Germinal center (tissue), 1 donor: Measurements from ENCODE around the gene PCGF2.

Experiments used
- DNase-seq: peaks from one replicate; pipeline ENCODE4 v3.0.0; 2012; ENCODE audit warnings: mixed read lengths, low spot score

PCGF2 gene

DNA sequence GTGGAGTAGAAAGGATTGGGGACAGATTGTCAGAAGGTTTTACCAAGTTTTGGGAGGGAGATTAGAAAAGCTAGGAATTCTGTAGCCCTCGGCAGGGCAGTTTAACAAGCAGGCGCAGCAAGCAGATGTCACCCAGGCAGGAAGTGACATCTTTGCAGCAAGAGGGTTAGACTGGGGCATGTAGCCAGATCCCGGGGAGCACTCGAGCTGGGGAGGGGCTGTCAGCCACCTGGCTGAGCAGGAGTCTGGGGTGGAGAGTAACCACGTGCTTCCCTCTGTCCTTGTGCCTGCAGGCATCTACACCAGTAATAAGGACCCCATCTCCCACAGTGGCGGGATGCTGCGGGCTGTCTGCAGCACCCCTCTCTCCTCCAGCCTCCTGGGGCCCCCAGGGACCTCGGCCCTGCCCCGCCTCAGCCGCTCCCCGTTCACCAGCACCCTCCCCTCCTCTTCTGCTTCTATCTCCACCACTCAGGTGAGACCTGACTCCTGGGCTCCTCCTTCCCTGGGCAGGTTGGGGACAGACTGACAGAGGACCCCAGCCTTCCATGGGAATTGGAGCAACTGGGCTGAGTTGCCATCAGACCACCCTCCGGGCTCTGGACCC lies 30.9 kb downstream of the PCGF2 start:
- no peak for DNase-seq

DNA sequence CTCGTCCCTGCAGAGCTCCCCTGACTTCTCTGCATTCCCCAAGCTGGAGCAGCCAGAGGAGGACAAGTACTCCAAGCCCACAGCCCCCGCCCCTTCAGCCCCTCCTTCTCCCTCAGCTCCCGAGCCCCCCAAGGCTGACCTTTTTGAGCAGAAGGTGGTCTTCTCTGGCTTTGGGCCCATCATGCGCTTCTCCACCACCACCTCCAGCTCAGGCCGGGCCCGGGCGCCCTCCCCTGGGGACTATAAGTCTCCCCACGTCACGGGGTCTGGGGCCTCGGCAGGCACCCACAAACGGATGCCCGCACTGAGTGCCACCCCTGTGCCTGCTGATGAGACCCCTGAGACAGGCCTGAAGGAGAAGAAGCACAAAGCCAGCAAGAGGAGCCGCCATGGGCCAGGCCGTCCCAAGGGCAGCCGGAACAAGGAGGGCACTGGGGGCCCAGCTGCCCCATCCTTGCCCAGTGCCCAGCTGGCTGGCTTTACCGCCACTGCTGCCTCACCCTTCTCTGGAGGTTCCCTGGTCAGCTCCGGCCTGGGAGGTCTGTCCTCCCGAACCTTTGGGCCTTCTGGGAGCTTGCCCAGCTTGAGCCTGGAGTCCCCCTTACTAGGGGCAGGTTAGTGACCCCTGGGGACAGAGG lies 31.6 kb downstream of the PCGF2 start:
- no peak for DNase-seq

DNA sequence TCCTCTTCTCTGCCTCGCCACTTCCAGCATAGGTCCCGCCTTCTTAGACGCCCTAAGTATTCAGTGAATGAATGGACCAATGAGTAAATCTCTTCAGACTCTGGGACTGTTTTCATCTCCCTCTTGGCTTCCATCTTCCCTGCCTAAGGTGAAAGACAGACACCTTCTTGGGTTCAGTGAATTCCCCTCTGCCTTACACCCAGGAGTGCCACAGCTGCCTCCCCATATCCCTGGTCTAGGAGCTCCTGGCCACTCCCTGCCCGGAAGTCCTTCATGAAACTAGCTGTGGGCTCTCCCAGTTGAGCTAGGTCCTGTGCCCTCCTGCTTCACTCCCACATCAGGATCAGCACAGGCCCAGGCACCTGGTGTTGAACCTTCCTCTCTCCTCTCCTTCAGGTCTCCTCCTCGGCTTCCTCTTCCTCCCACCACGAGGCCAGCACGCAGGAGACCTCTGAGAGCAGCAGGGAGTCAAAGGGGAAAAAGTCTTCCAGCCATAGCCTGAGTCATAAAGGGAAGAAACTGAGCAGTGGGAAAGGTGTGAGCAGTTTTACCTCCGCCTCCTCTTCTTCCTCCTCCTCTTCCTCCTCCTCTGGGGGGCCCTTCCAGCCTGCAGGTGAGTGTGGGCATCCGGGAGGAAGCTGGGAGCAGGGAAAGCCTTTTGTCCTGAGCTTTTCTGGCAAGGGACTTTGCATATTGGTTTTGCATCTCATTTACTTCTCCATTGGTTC lies 32.8 kb downstream of the PCGF2 start:
- no peak for DNase-seq

DNA sequence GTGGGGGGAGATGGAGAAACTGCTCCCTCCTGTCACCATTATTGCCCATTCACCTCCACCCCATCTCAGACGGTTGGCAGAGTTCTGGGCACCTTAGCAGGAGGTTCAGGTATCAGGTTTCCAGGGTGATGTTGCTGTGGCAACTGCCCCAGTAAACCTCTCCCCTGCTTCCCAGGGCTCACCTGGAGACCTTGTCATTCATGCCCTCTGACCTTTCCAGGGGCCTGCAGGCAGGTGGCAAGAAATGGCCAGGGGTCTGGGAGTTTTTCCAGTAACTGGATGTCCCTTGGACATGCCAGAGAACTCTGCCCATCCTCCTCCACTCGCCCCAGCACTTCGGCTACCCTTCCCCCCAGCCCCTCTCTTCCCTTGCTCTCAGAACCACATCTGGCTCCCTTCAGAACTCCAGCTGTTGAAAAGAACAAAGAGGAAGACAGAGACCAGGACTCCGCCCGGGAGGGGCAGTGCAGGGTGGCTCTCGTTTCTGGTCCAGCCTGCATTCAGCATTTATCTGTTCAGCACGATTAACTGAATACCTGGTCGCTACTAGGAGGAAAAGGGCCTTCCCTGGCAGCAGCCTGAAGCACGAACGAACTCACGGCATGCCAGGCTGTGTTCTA lies 34.6 kb downstream of the PCGF2 start:
- DNase-seq = no peak

DNA sequence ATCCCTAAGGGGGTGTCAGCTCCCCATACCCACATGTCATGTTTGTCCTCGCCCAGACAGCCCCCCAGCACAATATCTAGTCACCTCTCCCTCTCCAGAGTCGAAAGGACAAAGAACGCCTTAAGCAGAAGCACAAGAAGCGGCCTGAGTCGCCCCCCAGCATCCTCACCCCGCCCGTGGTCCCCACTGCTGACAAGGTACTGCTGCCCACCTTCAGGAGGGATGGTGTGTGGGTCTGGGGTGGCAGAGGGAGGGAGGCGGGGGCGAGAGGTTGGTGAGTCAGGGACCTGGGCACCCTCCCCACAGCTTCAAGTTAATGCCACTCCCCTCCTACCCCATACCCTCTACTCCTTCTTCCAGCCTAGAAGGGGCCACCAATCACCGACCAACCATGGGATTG lies 35.5 kb downstream of the PCGF2 start:
- no peak for DNase-seq

DNA sequence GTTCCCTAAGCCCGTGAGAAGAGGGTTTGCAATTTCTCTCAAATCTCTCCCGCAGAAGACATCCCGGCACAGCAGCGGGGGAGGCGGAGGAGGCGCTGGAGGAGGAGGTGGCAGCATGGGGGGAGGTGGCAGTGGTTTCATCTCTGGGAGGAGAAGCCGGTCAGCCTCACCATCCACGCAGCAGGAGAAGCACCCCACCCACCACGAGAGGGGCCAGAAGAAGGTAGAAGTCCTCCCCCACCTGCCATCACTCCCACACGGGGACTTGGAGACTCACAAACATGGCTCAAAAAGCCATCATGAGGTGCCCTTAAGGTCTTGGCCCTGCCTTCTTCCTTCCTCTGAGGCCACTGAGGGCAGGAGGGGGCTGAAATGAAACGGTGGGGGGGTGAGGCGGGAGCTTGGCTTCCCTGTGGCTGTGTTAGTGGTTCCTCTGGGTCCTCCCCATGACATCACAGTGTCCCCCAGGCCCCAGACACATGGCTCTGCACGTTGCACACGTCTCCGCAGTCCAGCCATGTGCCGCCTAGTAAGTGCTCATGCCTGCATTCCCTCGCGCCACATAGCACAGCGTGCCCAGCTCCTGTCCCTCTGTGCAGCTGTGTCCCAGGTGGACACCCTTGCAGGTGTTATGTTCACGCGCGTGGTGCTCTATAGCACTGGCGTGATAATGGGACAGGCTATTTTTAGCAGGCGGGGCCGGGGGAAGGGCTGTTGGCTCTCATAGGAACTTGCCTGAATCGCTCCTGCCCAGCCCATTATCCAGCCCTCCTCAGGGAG lies 36.2 kb downstream of the PCGF2 start:
- DNase-seq = no peak

DNA sequence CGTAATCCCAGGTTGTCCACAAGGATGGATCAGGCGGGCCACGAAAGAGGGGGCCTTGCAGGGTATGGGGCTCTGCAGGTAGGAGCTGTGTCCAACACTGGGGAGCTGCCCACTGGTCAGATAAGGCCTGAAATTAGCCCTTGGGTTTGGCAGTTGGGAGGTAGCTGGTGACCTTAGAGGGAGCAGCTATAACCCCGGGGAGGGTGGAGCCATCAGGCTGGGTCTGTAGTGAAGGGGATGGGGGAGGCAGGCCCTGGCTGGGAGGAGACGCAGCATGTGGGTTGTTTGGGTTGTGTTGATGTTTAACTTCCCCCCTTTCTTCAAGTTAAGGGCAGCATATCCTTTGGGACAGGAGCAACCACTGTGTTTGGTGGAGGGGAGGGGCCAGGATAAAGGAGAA lies 37.2 kb downstream of the PCGF2 start:
- DNase-seq = no peak

DNA sequence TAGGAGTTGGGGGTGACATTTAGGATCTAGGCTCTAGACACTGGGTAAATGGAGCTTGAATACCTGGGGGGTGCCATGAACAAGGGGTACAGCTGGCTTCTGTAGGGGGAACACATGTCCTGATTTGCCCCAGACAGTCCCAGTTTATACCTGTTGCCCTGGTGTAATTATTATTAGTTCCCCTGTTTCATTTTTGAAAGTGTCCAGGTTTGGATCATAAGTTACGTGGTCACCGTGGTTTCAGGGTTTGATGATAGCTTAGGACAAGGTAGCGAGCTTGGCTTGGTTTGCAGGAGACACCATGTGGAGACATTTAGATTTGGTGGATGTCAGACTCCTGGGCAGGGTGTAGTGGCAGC lies 37.6 kb downstream of the PCGF2 start:
- DNase-seq = no peak

DNA sequence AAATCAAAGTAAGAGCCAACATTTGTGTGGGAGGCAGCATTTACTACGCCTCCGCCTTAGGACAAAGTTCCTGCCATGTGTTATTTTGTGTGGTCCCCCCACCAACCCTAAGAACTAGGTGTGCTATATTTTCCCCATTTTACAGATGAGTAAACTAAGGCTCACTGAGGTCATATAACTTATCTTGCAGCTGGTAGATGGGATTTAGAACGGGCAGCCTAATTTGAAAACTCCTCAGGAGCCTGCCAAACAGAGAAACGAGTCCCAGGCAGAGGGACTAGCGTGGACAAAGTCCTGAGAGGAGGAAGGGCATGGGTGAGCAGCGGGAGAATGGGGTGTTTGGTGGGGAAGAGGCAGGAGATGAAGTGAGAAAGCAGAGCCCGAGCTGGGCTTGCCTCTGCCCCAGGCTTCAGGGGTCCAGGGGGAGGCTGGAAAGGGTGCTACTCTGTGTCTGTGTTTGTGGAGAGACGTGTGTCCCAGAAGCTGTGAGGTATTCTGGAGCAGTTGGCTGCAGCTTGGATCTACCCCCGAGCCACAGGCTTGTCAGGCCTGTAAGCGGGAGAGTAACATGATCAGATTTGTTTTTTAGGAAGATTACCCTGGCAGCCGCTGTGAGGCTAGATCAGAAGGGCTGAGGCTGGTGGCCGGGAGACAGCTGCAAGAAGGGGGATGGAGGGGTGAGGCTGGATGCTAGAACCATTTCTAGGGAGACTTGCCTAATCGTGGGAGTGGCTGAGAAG lies 38.1 kb downstream of the PCGF2 start:
- DNase-seq = no peak

DNA sequence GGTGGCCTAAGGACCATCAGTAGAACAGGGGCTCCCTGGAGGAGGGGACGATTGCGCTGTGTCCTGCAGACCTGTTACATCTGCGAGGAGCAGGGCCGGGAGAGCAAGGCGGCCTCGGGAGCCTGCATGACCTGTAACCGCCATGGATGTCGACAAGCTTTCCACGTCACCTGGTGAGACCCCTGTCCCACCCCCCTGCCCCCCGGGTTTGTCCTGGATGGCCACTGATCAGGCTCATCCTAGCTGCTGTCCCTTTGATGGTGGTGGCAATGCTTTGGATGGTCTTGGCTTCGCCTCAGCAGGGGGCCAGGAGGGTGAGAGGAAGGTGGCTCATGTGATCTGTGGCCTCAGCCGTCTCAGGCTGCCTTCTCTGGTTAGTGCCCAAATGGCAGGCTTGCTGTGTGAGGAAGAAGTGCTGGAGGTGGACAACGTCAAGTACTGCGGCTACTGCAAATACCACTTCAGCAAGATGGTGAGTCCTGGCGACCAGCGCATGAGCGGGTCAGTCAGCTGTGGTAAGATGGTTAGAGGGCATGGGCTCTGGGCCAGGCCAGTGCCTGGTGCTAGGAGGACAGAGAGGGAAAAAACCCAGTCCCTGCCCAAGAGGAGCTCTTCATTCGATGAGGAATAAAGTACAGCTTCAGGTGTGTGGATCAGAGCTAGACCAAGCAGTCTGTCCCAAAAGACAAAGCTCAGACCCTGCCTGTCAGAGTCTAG lies 38.9 kb downstream of the PCGF2 start:
- no peak for DNase-seq

DNA sequence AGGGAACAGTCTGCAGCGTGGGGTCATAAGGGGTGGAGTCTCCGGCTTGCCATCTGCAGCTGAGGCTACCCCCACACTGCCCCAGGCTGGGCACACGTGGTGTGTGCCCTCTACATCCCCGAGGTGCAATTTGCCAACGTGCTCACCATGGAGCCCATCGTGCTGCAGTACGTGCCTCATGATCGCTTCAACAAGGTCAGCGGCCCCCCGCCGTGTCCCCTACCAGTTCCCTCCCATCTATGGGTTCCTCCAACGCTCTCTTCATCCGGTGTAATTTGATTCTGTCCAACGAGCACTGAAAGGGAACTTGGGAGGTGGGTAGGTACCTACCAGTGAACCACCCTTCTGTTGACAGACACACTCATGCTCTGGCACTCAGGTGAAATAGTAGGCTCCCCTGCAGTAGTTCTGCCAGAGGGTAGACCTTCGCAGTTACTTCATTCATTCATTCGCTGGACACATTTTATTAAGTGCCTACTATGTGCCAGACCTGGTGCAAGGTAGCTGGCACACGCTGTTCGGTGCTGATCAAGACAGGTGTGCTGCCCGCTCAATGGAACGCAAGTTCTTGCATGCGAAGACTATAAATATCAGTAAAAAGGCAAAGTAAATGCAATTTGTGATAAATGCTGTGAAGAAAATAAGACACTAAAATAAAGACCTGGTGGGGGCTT lies 40.3 kb downstream of the PCGF2 start:
- no peak for DNase-seq

DNA sequence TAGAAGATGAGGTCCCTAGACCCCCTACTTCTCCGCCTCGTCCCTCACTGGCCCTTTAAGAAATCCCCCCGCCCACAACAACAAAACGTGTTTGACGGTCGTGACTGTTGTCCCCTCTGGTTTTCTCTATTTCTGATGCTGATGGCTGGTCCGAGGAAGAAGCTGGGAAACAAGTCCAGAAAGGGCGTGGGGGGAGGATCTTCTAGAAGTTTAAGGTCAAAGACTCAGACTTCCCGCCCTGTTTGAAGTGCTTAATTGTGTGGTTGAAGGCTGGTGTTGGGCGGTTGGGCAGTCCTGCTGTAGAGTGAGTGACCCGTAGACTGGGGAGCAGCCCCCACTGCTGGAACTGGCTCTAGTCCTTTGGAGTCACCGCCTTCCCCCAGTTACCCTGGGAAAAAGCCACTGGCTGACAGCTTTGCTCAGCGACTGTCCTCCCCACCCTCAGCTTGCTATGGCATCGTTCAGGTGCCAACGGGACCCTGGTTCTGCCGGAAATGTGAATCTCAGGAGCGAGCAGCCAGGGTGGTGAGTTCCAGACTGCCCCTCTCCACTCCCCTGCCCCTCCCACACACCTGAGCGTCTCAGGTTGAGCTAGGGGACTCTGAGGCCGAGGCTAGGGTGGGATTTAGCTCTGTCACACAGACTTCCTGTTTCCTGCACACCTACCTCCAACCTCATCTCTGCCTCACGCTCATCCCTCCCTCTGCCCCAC lies 41.5 kb downstream of the PCGF2 start:
- DNase-seq = peak; percentile 40

DNA sequence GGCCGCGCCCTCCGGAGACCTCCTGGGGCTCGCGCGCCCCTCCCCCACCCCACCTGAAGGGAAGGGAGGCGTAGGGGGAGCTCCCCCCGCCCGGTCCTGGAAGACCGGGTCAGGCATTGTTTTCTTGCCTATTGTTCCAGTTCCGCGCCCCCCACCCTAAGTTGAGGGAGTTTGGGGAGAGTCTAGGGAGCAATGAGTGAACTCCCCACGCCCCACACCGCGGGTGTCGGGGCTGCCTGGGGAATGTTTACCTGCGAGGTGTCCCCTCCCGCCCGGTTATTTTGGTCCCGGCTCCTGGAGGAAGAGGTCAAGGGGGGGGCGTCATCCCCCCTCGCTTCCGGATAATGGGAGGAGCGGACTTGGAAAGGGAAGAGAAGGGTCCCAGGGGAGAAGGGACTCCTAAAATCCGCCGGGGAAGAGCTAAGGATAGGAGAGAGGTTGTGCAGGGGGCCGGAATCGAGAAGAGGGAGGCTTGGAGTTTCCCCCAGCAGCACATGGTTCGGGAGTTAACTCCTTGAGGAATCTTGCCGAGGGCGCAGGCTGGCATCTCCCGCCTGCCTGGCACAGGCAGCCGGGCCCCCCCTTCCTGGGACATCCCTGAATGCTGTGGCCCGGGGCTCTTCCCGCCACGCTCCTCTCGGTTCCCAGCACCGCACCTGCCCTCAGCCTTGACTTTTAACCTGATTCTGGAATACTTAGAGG lies 42.2 kb downstream of the PCGF2 start:
- DNase-seq = peak; percentile 48

DNA sequence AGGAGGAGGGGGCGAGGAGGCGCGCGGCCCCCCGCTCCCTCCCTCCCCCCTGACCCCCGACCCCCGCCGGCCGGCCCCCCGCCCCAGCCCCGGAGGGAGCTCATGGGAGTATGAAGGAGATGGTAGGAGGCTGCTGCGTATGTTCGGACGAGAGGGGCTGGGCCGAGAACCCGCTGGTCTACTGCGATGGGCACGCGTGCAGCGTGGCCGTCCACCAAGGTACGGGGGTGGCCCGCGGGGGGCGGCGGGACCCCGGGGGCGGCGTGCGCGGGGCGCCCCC lies 42.7 kb downstream of the PCGF2 start:
- DNase-seq = no peak

DNA sequence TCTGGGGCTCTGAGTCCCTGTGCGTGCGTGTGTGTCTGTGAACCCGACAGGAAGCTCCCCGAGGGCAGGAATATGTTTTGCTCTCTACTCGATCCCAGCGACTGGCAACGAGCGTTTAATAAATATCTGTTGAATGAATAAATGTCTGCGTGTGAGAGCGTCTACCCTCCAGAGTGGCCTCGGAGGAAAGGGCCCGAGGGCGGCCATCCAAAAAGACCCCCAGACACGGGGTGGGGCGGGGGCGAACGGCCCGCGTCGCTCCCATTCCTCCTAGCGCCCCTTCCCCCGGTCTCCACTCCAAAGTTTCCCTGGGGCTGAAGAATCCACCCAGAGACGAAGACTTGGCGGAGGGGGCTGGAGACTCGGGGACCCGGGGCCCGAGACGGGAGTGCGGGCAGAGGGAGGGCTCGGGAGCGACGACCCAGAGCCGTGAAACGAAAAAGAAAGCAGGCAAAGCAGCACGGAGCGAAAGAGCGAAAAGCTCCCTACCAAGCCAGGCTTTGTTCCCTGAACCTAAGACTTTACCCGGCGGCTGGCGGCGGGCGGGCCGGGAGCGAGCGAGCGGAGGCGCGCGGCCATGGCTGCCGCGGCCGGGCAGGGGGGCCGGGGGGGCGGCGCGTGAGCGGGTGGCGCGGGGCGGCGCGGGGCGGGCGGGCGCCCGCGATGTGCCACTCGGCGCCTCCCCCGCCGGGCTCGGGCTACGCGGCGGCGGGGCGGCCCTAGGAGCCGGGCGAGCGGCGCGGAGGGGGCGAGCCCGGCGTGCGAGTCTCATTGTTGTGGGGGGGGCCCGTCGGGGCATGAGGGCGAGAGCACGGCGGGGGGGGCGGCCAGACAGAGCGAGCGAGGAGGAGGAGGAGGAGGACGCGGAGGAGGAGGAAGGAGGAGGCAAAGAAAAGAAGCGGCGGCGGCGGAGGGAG lies 43.3 kb downstream of the PCGF2 start, which contains the start of gene MLLT6:
Gene MLLT6, plus strand, starts transcription at position 668 of the 917 bp plus-strand sequence. CDS start 360 bp downstream, outside the sequence.
- DNase-seq = peak; percentile 86

DNA sequence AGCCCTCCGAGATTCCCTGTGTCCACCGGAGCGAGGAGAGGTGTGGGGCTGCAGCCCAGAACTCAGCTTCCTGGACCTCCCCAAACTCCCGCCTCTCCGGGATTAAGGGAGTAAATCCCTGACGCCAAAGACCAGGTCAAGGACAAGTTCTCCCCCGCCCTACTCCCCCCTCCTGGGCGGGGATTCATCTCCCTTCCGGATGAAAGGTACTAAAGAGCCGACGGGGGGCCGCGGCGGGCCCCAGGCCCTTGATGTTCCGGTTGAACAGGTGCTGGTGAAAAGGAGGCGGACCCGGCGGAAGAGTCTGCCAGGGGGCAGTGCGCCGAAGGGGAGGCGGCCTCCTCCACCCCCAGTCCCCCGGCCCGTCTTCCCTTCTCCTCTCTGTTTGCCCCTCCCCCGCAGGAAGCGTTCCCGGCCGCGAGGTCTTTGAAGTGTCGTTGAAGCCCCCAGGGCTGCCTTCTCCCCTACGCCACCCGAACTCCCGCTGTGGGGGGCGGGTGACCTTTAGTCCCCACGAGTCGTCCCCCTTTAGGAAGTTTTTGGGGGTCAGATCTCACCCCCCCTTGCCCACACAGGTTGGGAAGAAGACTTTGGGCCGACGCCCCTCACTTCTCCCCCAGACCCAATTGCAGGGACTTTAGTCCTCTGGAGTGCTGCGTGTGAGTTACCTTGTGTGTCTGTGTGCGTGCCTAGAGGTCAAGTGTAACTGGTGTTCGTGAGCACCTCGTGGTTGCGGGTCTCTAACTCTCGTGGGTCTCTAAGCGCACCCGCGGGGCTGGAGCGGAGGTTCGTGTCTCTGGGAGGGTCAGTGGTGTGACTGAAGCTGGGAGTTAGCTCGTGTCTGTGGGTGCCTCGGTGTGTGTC lies 44.2 kb downstream of the PCGF2 start:
- peak; percentile 78 for DNase-seq
